Lower leg skin (tissue), 3 donors: ENCODE results near the gene GABBR2.

Experiments
- POLR2A ChIP-seq, 2 donors: fragments of 450-650 bp; IDR thresholded peaks; one replicate each; pipeline ENCODE4 v1.6.1; 2016 to 2017; ENCODE audit warnings: antibody characterized with exemption in 2 of 2, mild to moderate bottlenecking in 1 of 2, moderate library complexity in 1 of 2
- TF ChIP-seq, protein P1 (sequence below), 3 donors: fragments of 450-650 bp; IDR thresholded peaks; one replicate each; pipeline ENCODE4 v1.5.1; 2016; ENCODE audit warnings: antibody characterized with exemption in 3 of 3, mild to moderate bottlenecking in 3 of 3, moderate library complexity in 2 of 3

DNA sequence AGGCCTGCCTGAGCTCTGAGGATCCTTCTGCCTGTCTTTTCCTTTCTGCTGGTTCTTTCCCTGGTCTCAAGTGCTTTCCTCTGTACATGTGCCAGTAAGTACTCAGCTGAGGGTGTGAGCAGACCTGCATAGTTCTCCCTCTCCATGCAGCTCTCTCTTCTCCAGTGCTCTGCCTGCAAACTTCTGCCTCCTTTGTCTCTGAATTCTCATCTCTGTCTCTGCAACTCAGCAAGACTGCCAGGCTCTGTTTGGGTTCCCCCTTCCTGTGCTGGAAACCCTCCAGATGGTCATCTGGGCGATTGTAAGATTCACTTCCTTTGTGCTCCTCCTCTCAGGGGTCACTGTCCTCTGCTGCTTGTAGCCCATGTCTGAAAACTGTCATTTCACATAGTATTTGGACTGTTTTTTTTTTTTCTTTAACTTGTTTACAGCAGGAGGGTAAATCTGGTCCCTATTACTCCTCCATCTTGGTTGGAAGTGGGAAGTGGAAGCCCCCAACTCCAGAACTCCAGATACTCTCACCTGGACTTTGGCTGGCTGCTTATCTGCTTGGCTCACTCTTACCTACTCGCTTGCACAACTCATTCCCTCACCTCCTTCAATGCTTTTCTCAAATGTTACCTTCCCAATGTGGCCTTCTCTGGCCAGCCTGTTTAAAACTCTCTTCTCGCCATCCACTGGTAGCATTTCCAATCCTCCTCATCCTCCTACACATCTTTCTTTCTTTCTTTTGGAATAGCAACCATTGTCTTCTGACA, 278.0 kb downstream of the GABBR2 start:
- TF ChIP-seq, protein P1, sequence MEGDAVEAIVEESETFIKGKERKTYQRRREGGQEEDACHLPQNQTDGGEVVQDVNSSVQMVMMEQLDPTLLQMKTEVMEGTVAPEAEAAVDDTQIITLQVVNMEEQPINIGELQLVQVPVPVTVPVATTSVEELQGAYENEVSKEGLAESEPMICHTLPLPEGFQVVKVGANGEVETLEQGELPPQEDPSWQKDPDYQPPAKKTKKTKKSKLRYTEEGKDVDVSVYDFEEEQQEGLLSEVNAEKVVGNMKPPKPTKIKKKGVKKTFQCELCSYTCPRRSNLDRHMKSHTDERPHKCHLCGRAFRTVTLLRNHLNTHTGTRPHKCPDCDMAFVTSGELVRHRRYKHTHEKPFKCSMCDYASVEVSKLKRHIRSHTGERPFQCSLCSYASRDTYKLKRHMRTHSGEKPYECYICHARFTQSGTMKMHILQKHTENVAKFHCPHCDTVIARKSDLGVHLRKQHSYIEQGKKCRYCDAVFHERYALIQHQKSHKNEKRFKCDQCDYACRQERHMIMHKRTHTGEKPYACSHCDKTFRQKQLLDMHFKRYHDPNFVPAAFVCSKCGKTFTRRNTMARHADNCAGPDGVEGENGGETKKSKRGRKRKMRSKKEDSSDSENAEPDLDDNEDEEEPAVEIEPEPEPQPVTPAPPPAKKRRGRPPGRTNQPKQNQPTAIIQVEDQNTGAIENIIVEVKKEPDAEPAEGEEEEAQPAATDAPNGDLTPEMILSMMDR (IDR thresholded peaks at IDR 0.05), result no peak
- no peak for TF ChIP-seq POLR2A (IDR thresholded peaks at IDR 0.05)
